ENCODE measurements around the gene GPATCH2.

- TF ChIP-seq CTCF (IDR thresholded peaks at IDR 0.05) (no peak), NRF1 (IDR thresholded peaks at IDR 0.05; ENCODE audit: low read depth, low read length) (no peak), POLR2AphosphoS5 (IDR thresholded peaks at IDR 0.05; ENCODE audit: low read depth, low read length) (no peak), USF2 (IDR thresholded peaks at IDR 0.05; ENCODE audit: borderline replicate concordance, low read depth, low read length) (no peak), REST (IDR thresholded peaks at IDR 0.05; ENCODE audit: low read depth, low read length) (no peak), JUND (IDR thresholded peaks at IDR 0.05) (no peak), EP300 (IDR thresholded peaks at IDR 0.05; ENCODE audit: borderline replicate concordance in 1 of 2, low read depth in 1 of 2, low read length in 1 of 2) (no peak), FOXJ3 (CRISPR knock-in tag; IDR thresholded peaks at IDR 0.05) (no peak), PBX3 (IDR thresholded peaks at IDR 0.05) (no peak), NFIC (IDR thresholded peaks at IDR 0.05; ENCODE audit: borderline replicate concordance) (no peak), RFX5 (IDR thresholded peaks at IDR 0.05; ENCODE audit: low read length) (no peak), EZH2phosphoT487 (IDR thresholded peaks at IDR 0.05; ENCODE audit: borderline replicate concordance, low read depth) (no peak), MAX (IDR thresholded peaks at IDR 0.05; ENCODE audit: low read depth) (no peak), MXI1 (IDR thresholded peaks at IDR 0.05; ENCODE audit: low read depth, low read length) (no peak)
Measured at GRCh38 chr1:217498209-217498608, 132.7 kb downstream of the GPATCH2 start.
